Right lobe of liver (tissue), 6 donors: ENCODE measurements around the gene C9orf152. TPM values are rescaled to one million over a fixed set of nuclear protein-coding genes. Genes with fewer than 3 reads are reported as not detected.

ENCODE experiments used
- ATAC-seq, 4 donors: fragments of 200-7000 bp; cut with Tn5 transposase; one replicate each; pipeline ENCODE4 v1.9.1; 2020; ENCODE audit warnings: mild to moderate bottlenecking in 4 of 4, moderate library complexity in 4 of 4
- DNase-seq, 3 donors: peaks; one replicate each; pipeline ENCODE4 v3.0.0-alpha.2; 2020
- H3K27ac ChIP-seq, 3 donors: fragments of 200-600 bp; one replicate each; pipeline ENCODE4 v1.8.0; 2022
- H3K27me3 ChIP-seq, 2 donors: fragments of 200-600 bp; one replicate each; pipeline ENCODE4 v1.8.0; 2022
- H3K36me3 ChIP-seq, 4 donors: fragments of 200-600 bp; sonication (generic) in 1 of 4; one replicate each; pipeline versions ENCODE4 v1.5.1 to v1.8.0; 2017 to 2022; ENCODE audit warnings: control low read depth in 1 of 4
- H3K4me1 ChIP-seq, 4 donors: fragments of 200-600 bp; sonication (generic) in 1 of 4; one replicate each; pipeline versions ENCODE4 v1.5.1 to v1.8.0; 2017 to 2022; ENCODE audit warnings: control low read depth in 1 of 4
- H3K4me3 ChIP-seq, 3 donors: fragments of 200-600 bp; one replicate each; pipeline ENCODE4 v1.8.0; 2022
- H3K9me3 ChIP-seq, 4 donors: fragments of 200-600 bp; sonication (generic) in 1 of 4; one replicate each; pipeline versions ENCODE4 v1.5.1 to v1.8.0; 2017 to 2022; ENCODE audit warnings: control low read depth in 1 of 4
- CTCF ChIP-seq, 4 donors: fragments of 200-600 bp in 3 of 4; fragments of 450-650 bp in 1 of 4; IDR thresholded peaks; one replicate each; pipeline versions ENCODE4 v1.5.1 to v1.8.0; 2016 to 2022; ENCODE audit warnings: antibody characterized with exemption in 4 of 4, mild to moderate bottlenecking in 2 of 4
- POLR2A ChIP-seq: fragments of 450-650 bp; IDR thresholded peaks from one replicate; pipeline ENCODE4 v1.6.1; 2017; ENCODE audit warnings: antibody characterized with exemption, mild to moderate bottlenecking
- WGBS: methylation state at CpG from one replicate; pipeline ENCODE4 v1.1.6; 2018; ENCODE audit warnings: low coverage, low lambda C conversion rate; ENCODE audit not compliant: insufficient coverage; ENCODE audit errors: missing lambda C conversion rate; 5-methylcytosine and 5-hydroxymethylcytosine counted together
- intact Hi-C, 2 donors: fragments of 100-400 bp; cut with DNase I; formaldehyde crosslinking; loops; one replicate each; pipeline versions ENCODE4 v1.11.2 to v1.14.1; 2022
- total RNA-seq, 6 experiments: library from RNA; depleted of rRNA in 2 of 6; stranded (reverse); fragments of >200 nt in 2 of 6; fragmentation: NEBNext Ultra II Directional in 3 of 6; extraction: Animal tissue kit (Norgen Biotek cat#: 25700) in 3 of 6; gene quantifications; one replicate each; pipeline versions ENCODE4 v1.1.0 to v1.2.4, GENCODE V29; 2016 to 2023
- donor health status: DM: no; HTN: yes; CAD: no.
- donor health status: DM: no; HTN: no; CAD: no.
- donor health status: DM: no; HTN: no; CAD: no.
- donor health status: DM: no; HTN: yes; CAD: no.
- donor health status: DM: no; HTN: yes; CAD: no.

The C9orf152 gene
- total RNA-seq, 6 experiments from 2014 or later = 0.06 to 3.5 (median 0.74) TPM; not detected in 2

DNA sequence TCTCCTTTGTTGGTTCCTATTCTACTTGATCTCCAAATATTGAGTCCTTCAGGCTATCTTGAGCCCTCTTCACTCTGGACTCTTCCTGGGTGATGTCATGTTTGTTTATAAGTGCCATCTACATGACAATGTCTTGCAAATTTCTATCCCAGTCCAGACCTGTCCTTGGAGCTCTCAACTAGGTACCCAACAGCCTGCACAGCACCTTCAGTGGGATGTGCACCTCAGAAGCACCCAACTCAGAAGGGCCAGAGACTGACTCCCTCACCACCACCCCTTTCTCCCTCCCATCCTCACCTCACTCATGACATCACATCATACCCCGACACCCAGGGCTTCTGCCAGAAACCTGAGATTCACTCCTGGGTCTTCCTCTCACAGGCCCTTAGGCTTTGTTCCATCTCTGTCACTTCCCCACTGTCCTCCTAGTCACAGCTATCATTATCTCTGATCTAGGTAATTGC, 33.9 kb upstream of the C9orf152 start:
- intact Hi-C loops = no loop called here
- DNase-seq = no peak
- peak overlapping the region in 1 of 3 donors; percentile 43 for H3K27ac ChIP-seq
- WGBS = 100% methylated on average over 1 of the region's 1 CpG
- no peaks in the 10 kb centered on the region for H3K9me3 ChIP-seq
- peaks cover 0 to 25% (median 3%) of the 10 kb centered on the region in 4 donors for H3K4me1 ChIP-seq
- ATAC-seq = peak in 3 of 4 donors; percentile 3 to 10 (median 5)
- no peaks in the 10 kb centered on the region for H3K27me3 ChIP-seq
- peaks cover 0 to 29% (median 3%) of the 10 kb centered on the region in 4 donors for H3K36me3 ChIP-seq
- H3K4me3 ChIP-seq = no peak overlapping the region
- TF ChIP-seq CTCF (IDR thresholded peaks at IDR 0.05) (no peak), POLR2A (peak; percentile 0)

- H3K36me3 ChIP-seq = peaks cover 0 to 24% (median 3%) of the 10 kb centered on the region in 4 donors
- WGBS = 94% methylated on average over 2 of the region's 3 CpGs
- intact Hi-C loops = no loop called here
Measured at GRCh38 chr9:110241260-110241857, 33.4 kb upstream of the C9orf152 start.

DNA sequence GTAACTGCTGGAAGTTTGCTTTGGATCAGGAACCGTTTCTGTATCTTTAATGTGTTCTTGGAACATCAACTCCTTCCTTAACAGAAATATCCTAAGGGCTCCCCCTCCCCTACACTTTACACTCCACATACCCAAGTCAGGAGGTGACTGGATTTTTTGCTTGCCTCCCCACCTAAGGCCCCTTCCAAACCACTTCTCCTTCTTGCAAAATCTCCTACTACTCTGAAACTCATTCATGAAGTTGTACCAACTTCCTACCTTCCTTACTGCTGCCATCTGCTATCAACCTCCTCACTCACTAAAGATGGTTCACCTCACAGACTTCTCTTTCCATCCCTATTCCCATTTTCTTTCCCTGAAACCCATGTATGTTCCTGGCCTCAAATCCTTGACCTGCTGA, 32.2 kb upstream of the C9orf152 start:
- Histone ChIP-seq H3K27me3 (no peaks in the 10 kb centered on the region), H3K36me3 (peaks cover 0 to 16% (median 0%) of the 10 kb centered on the region in 4 donors), H3K4me1 (peaks cover 0 to 22% (median 3%) of the 10 kb centered on the region in 4 donors), H3K27ac (no peak overlapping the region), H3K4me3 (no peak overlapping the region), H3K9me3 (no peaks in the 10 kb centered on the region)
- TF ChIP-seq POLR2A = no peak
- no peak for TF ChIP-seq CTCF (IDR thresholded peaks at IDR 0.05)
- no peak for ATAC-seq
- WGBS = 15% methylated on average over 1 of the region's 1 CpG
- intact Hi-C loops = no loop called here
- no peak for DNase-seq

More at GRCh38 chr9:110241260-110241857, 33.4 kb upstream of the C9orf152 start:
- DNase-seq = no peak
- H3K4me3 ChIP-seq = no peak overlapping the region
- H3K27me3 ChIP-seq = no peaks in the 10 kb centered on the region
- TF ChIP-seq CTCF (IDR thresholded peaks at IDR 0.05) = no peak
- peak; percentile 3 for TF ChIP-seq POLR2A
- H3K9me3 ChIP-seq = no peaks in the 10 kb centered on the region
- peak overlapping the region in 1 of 3 donors; percentile 43 for H3K27ac ChIP-seq
- no peak for ATAC-seq
- peaks cover 0 to 25% (median 3%) of the 10 kb centered on the region in 4 donors for H3K4me1 ChIP-seq

- Histone ChIP-seq H3K27me3 (no peaks in the 10 kb centered on the region), H3K27ac (no peak overlapping the region), H3K36me3 (no peaks in the 10 kb centered on the region), H3K4me1 (no peaks in the 10 kb centered on the region), H3K4me3 (no peak overlapping the region), H3K9me3 (no peaks in the 10 kb centered on the region)
- ATAC-seq = no peak
- no peak for DNase-seq
- TF ChIP-seq CTCF (IDR thresholded peaks at IDR 0.05) (no peak), POLR2A (no peak)
- 100% methylated on average over 2 of the region's 2 CpGs for WGBS
- intact Hi-C loops = no loop called here
Measured at GRCh38 chr9:110228321-110228720, 20.4 kb upstream of the C9orf152 start.
